Measurements from ENCODE around the gene PLIN4.

The PLIN4 gene

GRCh38 chr19:4488496-4488895 lies 29.8 kb downstream of the PLIN4 start:
- DNase-seq: no peak

DNA sequence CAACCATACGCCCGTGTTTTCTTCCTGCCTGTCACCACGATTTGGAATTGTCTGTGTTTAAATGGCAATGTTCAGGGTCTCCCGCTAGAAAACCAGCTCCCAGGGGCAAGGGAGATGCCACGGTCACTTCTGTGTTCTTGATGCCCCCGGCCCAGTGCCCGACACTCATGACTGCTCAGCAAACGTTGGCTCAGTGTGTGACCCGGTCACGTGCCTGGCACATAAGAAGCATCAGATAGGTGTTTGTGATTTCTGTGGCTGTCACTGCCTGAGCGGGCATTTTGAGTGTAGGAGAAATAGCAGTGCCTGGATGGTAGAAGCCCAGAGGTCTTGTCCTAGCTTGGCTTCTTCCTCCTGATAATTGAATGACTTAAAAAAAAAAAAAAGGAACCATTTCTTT lies 30.7 kb downstream of the PLIN4 start:
- no peak for DNase-seq

- DNase-seq: no peak
Measured at GRCh38 chr19:4483385-4483784, 34.9 kb downstream of the PLIN4 start.

DNA sequence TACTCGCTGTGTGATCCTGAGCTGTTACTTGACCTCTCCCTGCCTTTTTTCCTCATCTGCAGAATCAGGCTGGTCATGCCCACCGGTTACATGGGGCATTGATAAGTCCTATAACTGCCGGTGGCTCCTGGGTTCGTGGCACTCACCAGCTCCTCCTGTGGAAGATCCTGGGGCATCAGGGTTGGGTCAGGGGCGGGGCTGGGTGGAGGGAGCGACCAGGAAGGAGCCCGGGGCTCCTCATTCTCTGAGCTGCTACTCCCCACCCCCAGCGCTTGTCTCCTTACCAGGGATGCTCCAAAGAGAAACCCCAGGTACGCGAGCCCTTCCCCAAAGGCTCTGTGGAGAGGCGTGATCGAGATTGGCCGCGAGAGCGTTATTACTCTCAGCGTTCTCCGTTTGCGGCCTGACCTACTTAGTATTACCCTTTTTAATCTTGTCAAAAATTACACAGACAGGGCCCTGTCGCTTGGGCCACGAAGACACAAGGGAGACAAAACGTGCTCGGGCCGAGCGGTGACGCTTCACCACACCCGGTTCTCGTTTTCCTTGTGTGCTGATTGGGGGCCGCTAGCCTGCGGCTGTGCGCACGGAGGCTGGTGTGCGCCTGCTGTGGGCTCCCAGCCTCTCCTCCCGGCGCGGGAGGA lies 35.4 kb downstream of the PLIN4 start:
- no peak for DNase-seq

- no peak for DNase-seq
Measured at GRCh38 chr19:4477034-4477801, 41.1 kb downstream of the PLIN4 start.

GRCh38 chr19:4474514-4475022 lies 43.7 kb downstream of the PLIN4 start:
- DNase-seq: peak; percentile 21 to 30

GRCh38 chr19:4473763-4474513 lies 44.3 kb downstream of the PLIN4 start:
- DNase-seq: no peak

- no peak for DNase-seq
Measured at GRCh38 chr19:4473011-4473762, 45.1 kb downstream of the PLIN4 start.

DNA sequence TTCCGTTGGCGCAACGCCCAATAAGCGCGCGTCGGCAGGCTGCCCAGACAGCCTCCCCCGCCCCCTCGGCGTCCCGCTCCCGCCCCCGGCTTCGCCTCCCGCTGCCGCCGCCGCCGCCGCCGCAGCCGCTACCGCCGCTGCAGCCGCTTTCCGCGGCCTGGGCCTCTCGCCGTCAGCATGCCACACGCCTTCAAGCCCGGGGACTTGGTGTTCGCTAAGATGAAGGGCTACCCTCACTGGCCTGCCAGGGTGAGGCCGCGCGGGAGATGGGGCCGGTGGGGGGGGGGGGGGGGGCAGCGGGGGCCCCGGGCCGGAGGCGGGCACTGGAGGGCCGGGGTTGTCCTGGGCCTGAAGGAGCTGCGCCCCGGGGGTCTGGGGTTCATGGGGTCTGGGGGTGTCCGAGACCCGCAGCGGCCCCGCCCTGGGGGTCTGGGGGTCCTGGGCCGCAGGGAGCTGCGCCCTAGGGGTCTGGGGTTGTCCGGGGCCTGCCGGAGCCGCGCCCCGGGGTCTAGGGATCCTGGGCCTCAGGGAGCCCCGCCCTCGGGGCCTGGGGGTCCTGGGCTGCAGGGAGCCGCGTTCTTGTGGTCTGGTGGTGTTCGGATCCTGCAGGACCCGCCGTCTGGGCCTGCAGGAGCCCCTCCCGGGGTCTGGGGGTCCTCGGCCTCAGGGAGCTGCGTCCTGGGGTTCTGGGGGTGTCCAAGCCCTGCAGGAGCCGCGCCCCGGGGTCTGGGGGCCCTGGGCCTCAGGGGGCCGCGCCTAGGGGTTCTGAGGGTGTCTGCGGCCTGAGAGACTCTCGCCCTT lies 45.9 kb downstream of the PLIN4 start, which contains the start of gene HDGFL2:
TSS of gene HDGFL2 (plus strand) at position 124 of the 801 bp plus-strand sequence. CDS start at position 178, 54 bp downstream.
- no peak for DNase-seq

DNA sequence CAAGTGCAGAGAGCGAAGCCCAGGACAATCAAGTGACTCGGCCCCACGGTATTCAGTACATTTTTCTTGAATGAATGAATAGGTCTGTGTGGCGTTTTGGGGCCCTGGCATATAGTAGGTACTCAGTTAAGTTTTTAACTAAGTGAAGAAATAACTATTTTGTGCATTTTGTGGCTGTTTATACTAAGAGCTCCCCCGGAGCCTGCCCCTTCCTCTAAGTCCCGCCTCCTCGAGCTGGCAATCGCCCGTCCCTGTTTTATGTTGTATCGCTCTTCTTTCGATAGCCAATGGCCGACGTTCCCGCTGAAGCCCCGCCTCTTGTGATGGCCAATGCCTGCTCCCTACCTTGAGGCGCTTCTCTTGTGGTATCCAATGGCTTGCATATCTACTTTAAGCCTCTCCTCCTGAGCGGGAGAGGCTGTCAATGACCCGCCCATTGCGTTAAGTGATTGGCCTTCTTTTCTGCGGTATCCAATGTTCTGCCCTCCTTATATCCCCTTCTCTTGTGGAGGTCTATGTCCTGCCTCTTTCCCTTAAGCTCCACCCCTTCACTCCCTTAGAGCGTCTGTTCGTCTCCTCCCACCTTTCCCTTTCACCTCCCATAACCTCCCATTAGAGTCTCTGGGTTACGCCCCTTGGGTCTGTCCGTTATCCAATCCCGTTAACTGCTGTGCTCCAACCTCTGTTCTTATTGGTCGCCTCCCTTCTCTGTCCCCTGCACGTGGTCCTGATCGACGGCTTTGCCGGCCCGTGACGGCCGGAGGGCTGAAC lies 46.7 kb downstream of the PLIN4 start:
- peak; percentile 96 to 98 for DNase-seq

DNA sequence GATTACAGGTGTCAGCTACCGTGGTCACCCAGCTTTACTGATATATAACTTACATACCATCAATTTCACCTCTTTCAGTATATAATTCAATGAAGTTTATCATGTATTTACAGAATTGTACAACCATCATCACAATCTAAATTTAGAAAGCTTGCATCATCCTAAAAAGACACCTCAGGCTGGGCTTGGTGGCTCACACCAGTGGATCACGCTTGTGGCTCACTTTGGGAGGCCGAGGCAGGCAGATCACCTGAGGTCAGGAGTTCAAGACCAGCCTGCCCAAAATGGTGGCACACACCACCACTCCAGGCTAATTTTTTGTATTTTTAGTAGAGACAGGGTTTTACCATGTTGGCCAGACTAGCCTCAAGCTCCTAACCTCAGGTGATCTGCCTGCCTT lies 50.5 kb downstream of the PLIN4 start:
- DNase-seq: no peak

- DNase-seq: no peak
Measured at GRCh38 chr19:4464815-4465581, 53.3 kb downstream of the PLIN4 start.

- DNase-seq: peak; percentile 98
Measured at GRCh38 chr19:4457654-4458395, 60.5 kb downstream of the PLIN4 start, which contains the start of gene UBXN6. TSS of gene UBXN6 (minus strand) at chr19:4457794. CDS start at chr19:4457697, 97 bp downstream.

DNA sequence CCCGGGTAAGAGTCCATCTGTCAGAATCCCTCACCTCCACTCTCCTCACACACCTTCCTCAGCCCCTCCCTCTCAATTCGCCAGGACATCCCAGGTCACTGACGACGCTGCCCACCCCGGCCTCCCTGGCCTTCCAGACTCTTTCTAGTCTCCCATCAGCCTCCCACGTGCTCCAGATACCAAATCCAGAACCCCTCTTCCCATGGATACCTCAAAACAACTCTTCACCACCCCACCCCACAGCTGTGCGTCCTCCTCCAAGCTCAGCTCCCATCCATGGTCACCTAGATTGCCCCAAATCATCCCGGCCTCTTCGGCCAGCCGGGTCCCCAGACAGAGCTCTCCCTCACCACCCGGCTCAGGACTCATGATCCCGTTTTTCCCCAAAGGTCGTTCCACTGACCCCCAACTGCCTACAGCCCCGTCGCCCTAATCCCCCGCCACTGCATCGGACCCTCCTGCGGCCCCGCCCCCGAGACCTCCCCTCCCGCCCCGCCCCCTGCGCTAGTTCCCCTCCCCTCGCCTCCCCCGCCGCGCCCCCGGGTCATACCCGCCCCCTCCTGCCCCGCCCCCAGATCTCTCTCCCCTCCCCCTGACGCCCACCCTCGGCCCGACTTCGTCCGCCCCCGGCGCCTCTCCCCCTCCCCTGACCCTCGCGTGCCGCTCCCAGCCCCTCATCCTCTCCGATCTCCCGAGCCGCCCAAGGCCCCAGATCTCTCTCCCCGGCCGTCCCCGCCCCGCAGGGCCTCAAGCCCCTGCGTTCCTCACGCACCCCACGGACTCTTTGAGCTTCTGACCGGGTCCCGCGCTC lies 61.2 kb downstream of the PLIN4 start:
- peak; percentile 34 to 41 for DNase-seq

DNA sequence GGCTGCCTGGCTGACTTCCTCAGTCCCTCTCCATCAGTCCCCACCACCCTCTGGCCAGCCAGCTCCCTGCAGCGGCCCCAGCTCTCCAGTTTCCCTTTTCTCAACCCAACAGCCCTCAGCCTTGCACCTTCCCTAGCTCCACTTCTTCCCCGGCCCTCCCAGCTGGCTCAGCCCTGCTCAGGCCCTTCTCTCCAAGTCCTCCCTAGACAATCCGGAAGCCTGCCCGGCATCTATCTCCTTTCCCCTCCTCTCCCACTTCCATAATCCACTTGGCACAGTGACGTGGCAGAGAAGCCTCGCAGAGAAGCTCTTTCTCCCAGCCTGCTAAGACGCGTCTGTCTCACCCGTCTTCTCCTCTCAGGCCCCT lies 61.8 kb downstream of the PLIN4 start:
- no peak for DNase-seq

DNA sequence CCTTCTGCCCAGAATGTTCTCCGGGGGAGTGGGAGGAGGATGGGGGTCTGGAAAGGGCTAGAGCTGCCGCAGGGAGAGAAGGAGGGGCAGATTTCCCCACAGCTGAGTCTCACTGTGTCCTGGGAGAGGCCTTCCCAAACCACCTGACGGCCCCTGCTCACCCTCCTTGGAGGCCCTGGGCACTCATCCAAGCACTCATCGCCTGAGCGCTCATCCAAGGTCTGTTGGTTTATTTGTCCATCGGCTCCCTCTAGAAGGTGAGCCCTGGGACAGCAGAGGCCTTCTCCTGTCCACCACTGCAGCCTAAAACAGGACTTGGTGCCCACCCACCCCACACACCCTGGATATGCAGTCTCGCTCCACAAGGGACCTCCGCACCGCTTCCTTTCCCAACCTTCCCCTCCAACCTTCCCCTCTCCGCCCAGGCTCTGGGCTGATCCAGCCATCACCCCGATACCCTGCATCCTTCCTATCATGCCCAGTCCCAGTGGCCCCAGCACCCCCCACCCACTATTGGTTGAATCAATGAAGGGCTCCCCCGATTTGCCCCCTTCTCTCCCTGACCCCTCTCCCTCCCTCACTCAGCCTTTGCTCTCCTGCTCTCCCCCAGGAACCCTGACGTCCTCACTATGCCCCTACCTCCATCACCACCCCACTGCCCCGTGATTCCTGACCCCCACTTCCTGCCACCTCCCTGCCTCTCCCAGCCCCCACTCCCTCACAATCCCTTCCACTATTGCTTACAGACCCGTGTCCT lies 62.4 kb downstream of the PLIN4 start:
- no peak for DNase-seq
